ENCODE data around the gene XRCC4.

XRCC4 gene

GRCh38 chr5:83042507-83042906 is 34.8 kb upstream of the XRCC4 start (continued):
- no peak for TF ChIP-seq REPIN1 (tag by site-specific recombination; IDR thresholded peaks at IDR 0.05; ENCODE audit: low read depth)
- TF ChIP-seq ZBTB48 (tag by site-specific recombination; IDR thresholded peaks at IDR 0.05) = no peak

- POLR2A ChIA-PET = no interaction called here
- CTCF ChIA-PET = no interaction called here
- no peaks in the 10 kb centered on the region for H3K9me3 ChIP-seq (ENCODE audit: control insufficient read depth, insufficient read depth, low read depth, low read length)
- no peaks in the 10 kb centered on the region for H3K4me1 ChIP-seq (ENCODE audit: control insufficient read depth, insufficient read depth, low read length)
- no peaks in the 10 kb centered on the region for H3K36me3 ChIP-seq (ENCODE audit: control insufficient read depth in 2 of 2, insufficient read depth in 1 of 2, low read length in 2 of 2)
- H3K27ac ChIP-seq (ENCODE audit: extremely low read depth, low read depth, low read length) = no peak overlapping the region
- H3K4me3 ChIP-seq (ENCODE audit: low read depth, low read length) = no peak overlapping the region
- TF ChIP-seq KLF1 (tag by site-specific recombination; IDR thresholded peaks at IDR 0.05) = no peak
- TF ChIP-seq ZNF692 (tag by site-specific recombination; IDR thresholded peaks at IDR 0.05) = no peak
- no peak for TF ChIP-seq KLF7 (tag by site-specific recombination; IDR thresholded peaks at IDR 0.05; ENCODE audit: borderline replicate concordance)
- no peak for TF ChIP-seq REST (tag by site-specific recombination; IDR thresholded peaks at IDR 0.05)
- no peak for TF ChIP-seq PRDM1 (tag by site-specific recombination; IDR thresholded peaks at IDR 0.05)
- TF ChIP-seq ZNF398 (tag by site-specific recombination; IDR thresholded peaks at IDR 0.05) = no peak
- no peak for TF ChIP-seq PRDM2 (tag by site-specific recombination; IDR thresholded peaks at IDR 0.05; ENCODE audit: borderline replicate concordance)
- no peak for TF ChIP-seq INSM2 (tag by site-specific recombination; IDR thresholded peaks at IDR 0.05)
- TF ChIP-seq ZEB2 (tag by site-specific recombination; IDR thresholded peaks at IDR 0.05) = no peak
- TF ChIP-seq ZNF146 (tag by site-specific recombination; IDR thresholded peaks at IDR 0.05) = no peak
- no peak for TF ChIP-seq ZNF157 (tag by site-specific recombination; IDR thresholded peaks at IDR 0.05)
- TF ChIP-seq ZNF658 (tag by site-specific recombination; IDR thresholded peaks at IDR 0.05) = no peak
- TF ChIP-seq ZIC2 (tag by site-specific recombination; IDR thresholded peaks at IDR 0.05) = no peak
Observed at GRCh38 chr5:83044926-83045325, 32.4 kb upstream of the XRCC4 start.
